Uterus (tissue), 2 donors: ENCODE data around the gene GATM.
A peak's percentile ranks its signal among the peaks of the same experiment; 100 is the strongest.

ENCODE experiments used
- CTCF ChIP-seq, 4 experiments: fragments of 200-600 bp in 2 of 4; fragments of 450-650 bp in 2 of 4; sonication (generic) in 2 of 4; IDR thresholded peaks; one replicate each; pipeline ENCODE4 v1.5.1; 2016 to 2019; ENCODE audit warnings: antibody characterized with exemption in 4 of 4, mild to moderate bottlenecking in 2 of 4, moderate library complexity in 1 of 4
- POLR2A ChIP-seq, 2 donors: fragments of 450-650 bp; IDR thresholded peaks; one replicate each; pipeline ENCODE4 v1.6.1; 2016; ENCODE audit warnings: antibody characterized with exemption in 2 of 2, mild to moderate bottlenecking in 1 of 2, moderate library complexity in 1 of 2

- TF ChIP-seq CTCF (IDR thresholded peaks at IDR 0.05) (peak in 3 of 4 experiments; percentile 14 to 59 (median 59)), POLR2A (IDR thresholded peaks at IDR 0.05) (peak; percentile 9 to 80)
These were observed at the start of gene GATM for GRCh38 chr15:45378149-45378912.
